Keratinocyte (primary cell): Measurements from ENCODE around the gene CD69. TPM values are rescaled to one million over a fixed set of nuclear protein-coding genes. Genes with fewer than 3 reads are reported as not detected.

Experiments
- DNase-seq: peaks from one replicate; pipeline ENCODE4 v3.0.0-alpha.2; 2011; ENCODE audit warnings: low read depth, missing footprints, low spot score
- FAIRE-seq: peaks from 2 replicates; lab custom pipeline; 2011; peaks lifted over from hg19 to GRCh38; lab: Jason Lieb, UNC
- H2AFZ ChIP-seq: 2 replicates; pipeline ENCODE4 v1.6.0; 2012; ENCODE audit warnings: low read length, control low read depth, inconsistent platforms; ENCODE audit not compliant: control insufficient read depth
- H3K27ac ChIP-seq: 2 replicates; pipeline ENCODE4 v1.5.1; 2011; ENCODE audit warnings: low read length; ENCODE audit not compliant: control insufficient read depth, insufficient read depth
- H3K27me3 ChIP-seq: 3 replicates; pipeline ENCODE4 v1.6.0; 2011; ENCODE audit warnings: low read length; ENCODE audit not compliant: control insufficient read depth, insufficient read depth; ENCODE audit errors: extremely low read depth
- H3K36me3 ChIP-seq, 2 experiments: 2 replicates in 1 of 2; 3 replicates in 1 of 2; pipeline ENCODE4 v1.5.1; 2011; ENCODE audit warnings: low read length in 2 of 2, mild to moderate bottlenecking in 1 of 2; ENCODE audit not compliant: control insufficient read depth in 2 of 2, insufficient read depth in 2 of 2; ENCODE audit errors: extremely low read depth in 1 of 2
- H3K4me1 ChIP-seq: 3 replicates; pipeline ENCODE4 v1.5.1; 2011; ENCODE audit warnings: low read length; ENCODE audit not compliant: control insufficient read depth, insufficient read depth; ENCODE audit errors: extremely low read depth
- H3K4me2 ChIP-seq: 3 replicates; pipeline ENCODE4 v1.6.0; 2011; ENCODE audit warnings: low read depth, low read length; ENCODE audit not compliant: control insufficient read depth, insufficient read depth; ENCODE audit errors: extremely low read depth
- H3K4me3 ChIP-seq, 3 experiments: fragments of 200-600 bp in 1 of 3; sonication (generic) in 1 of 3; 2 replicates in 2 of 3; 3 replicates in 1 of 3; pipeline ENCODE4 v1.5.1; 2011 to 2016; ENCODE audit warnings: low read length in 3 of 3, mild to moderate bottlenecking in 3 of 3, control low read depth in 2 of 3, inconsistent platforms in 1 of 3, low read depth in 1 of 3, mixed read lengths in 1 of 3, mixed run types in 1 of 3, moderate library complexity in 1 of 3; ENCODE audit not compliant: control insufficient read depth in 2 of 3, insufficient read depth in 2 of 3; ENCODE audit errors: extremely low read depth in 1 of 3
- H3K79me2 ChIP-seq: 2 replicates; pipeline ENCODE4 v1.6.0; 2012; ENCODE audit warnings: low read length; ENCODE audit not compliant: control insufficient read depth, insufficient read depth
- H3K9ac ChIP-seq: 3 replicates; pipeline ENCODE4 v1.6.0; 2011; ENCODE audit warnings: low read length; ENCODE audit not compliant: control insufficient read depth, insufficient read depth; ENCODE audit errors: extremely low read depth
- H3K9me1 ChIP-seq: 3 replicates; pipeline ENCODE4 v1.6.0; 2011; ENCODE audit warnings: low read length; ENCODE audit not compliant: control insufficient read depth, insufficient read depth; ENCODE audit errors: extremely low read depth
- H3K9me3 ChIP-seq: 2 replicates; pipeline ENCODE4 v1.5.1; 2012; ENCODE audit warnings: low read depth, low read length; ENCODE audit not compliant: control insufficient read depth
- H4K20me1 ChIP-seq: 3 replicates; pipeline ENCODE4 v1.6.0; 2011; ENCODE audit warnings: low read length; ENCODE audit not compliant: control insufficient read depth, insufficient read depth; ENCODE audit errors: extremely low read depth
- EZH2 ChIP-seq: IDR thresholded peaks from one replicate; pipeline ENCODE4 v1.6.1; 2012; ENCODE audit warnings: inconsistent platforms, mild to moderate bottlenecking, low read length, moderate library complexity
- dilution Hi-C: fragments of 300-500 bp; cut with MboI; formaldehyde crosslinking; loops from one replicate; pipeline ENCODE4 v1.7.0; 2020; ENCODE audit warnings: low sequenced_read_pairs; ENCODE audit not compliant: extremely low pct_ligation_motif_present
- polyA plus RNA-seq, 5 experiments: library from polyadenylated mRNA; depleted of rRNA in 3 of 5; stranded (reverse) in 3 of 5; stranded (forward) in 1 of 5; unstranded in 1 of 5; fragments of >200 nt; gene quantifications; 1 replicate in 1 of 5; 2 replicates in 3 of 5; 3 replicates in 1 of 5; pipeline versions ENCODE4 v1.2.1 to v1.2.3, GENCODE V29; 2011 to 2012; ENCODE audit warnings: missing spikeins in 2 of 5, low read depth in 1 of 5, low replicate concordance in 1 of 5
- TF ChIP-seq, protein P1 (sequence below), 3 experiments: IDR thresholded peaks in 1 of 3; conservative IDR thresholded peaks in 1 of 3; optimal IDR thresholded peaks in 1 of 3; 2 replicates in 2 of 3; 3 replicates in 1 of 3; pipeline versions ENCODE3 to v1.5.1; 2011; ENCODE audit warnings: low read length in 3 of 3, mild to moderate bottlenecking in 3 of 3, moderate library complexity in 2 of 3, control low read depth in 1 of 3, inconsistent platforms in 1 of 3; ENCODE audit not compliant: insufficient read depth in 2 of 3; ENCODE audit errors: extremely low read depth in 1 of 3

CD69 gene
- polyA plus RNA-seq, 1 donor (not counting 4 experiments of a cell fraction or from before 2014, with no cell fraction given), result not detected

GRCh38 chr12:9751204-9752144 lies 9.2 kb downstream of the CD69 start:
- peak; percentile 17 for FAIRE-seq
- H3K9me3 ChIP-seq, result no peaks in the 10 kb centered on the region
- H3K4me2 ChIP-seq, result no peak overlapping the region
- no peaks in the 10 kb centered on the region for H3K9me1 ChIP-seq
- no peaks in the 10 kb centered on the region for H4K20me1 ChIP-seq
- dilution Hi-C loops, result no loop called here
- no peak overlapping the region for H3K9ac ChIP-seq
- H2AFZ ChIP-seq, result no peak overlapping the region
- TF ChIP-seq, protein P1, sequence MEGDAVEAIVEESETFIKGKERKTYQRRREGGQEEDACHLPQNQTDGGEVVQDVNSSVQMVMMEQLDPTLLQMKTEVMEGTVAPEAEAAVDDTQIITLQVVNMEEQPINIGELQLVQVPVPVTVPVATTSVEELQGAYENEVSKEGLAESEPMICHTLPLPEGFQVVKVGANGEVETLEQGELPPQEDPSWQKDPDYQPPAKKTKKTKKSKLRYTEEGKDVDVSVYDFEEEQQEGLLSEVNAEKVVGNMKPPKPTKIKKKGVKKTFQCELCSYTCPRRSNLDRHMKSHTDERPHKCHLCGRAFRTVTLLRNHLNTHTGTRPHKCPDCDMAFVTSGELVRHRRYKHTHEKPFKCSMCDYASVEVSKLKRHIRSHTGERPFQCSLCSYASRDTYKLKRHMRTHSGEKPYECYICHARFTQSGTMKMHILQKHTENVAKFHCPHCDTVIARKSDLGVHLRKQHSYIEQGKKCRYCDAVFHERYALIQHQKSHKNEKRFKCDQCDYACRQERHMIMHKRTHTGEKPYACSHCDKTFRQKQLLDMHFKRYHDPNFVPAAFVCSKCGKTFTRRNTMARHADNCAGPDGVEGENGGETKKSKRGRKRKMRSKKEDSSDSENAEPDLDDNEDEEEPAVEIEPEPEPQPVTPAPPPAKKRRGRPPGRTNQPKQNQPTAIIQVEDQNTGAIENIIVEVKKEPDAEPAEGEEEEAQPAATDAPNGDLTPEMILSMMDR (optimal IDR thresholded peaks at IDR 0.05 in 1 of 3, IDR thresholded peaks at IDR 0.05 in 1 of 3, conservative IDR thresholded peaks at IDR 0.05 in 1 of 3; ENCODE audit: extremely low read depth in 1 of 3, insufficient read depth in 2 of 3, low read length in 3 of 3), result peak in 2 of 3 experiments; percentile 22 to 31
- TF ChIP-seq EZH2, result no peak
- no peaks in the 10 kb centered on the region for H3K27me3 ChIP-seq
- no peak overlapping the region for H3K27ac ChIP-seq
- no peaks in the 10 kb centered on the region for H3K36me3 ChIP-seq
- DNase-seq, result no peak
- no peaks in the 10 kb centered on the region for H3K79me2 ChIP-seq
- no peak overlapping the region for H3K4me3 ChIP-seq
- H3K4me1 ChIP-seq, result no peaks in the 10 kb centered on the region

GRCh38 chr12:9750276-9751203 lies 10.2 kb downstream of the CD69 start:
- Histone ChIP-seq H3K4me3 (no peak overlapping the region), H3K9ac (no peak overlapping the region), H3K36me3 (no peaks in the 10 kb centered on the region), H3K27me3 (no peaks in the 10 kb centered on the region), H3K9me1 (no peaks in the 10 kb centered on the region), H3K4me2 (peak overlapping the region; percentile 72), H3K79me2 (no peaks in the 10 kb centered on the region), H3K27ac (no peak overlapping the region), H2AFZ (peak overlapping the region; percentile 10), H4K20me1 (no peaks in the 10 kb centered on the region), H3K4me1 (no peaks in the 10 kb centered on the region), H3K9me3 (no peaks in the 10 kb centered on the region)
- dilution Hi-C loops, result no loop called here
- peak; percentile 28 for DNase-seq
- FAIRE-seq, result no peak
- TF ChIP-seq, protein P1 (optimal IDR thresholded peaks at IDR 0.05 in 1 of 3, IDR thresholded peaks at IDR 0.05 in 1 of 3, conservative IDR thresholded peaks at IDR 0.05 in 1 of 3; ENCODE audit: extremely low read depth in 1 of 3, insufficient read depth in 2 of 3, low read length in 3 of 3), result peak; percentile 67 to 73 (median 71)
- no peak for TF ChIP-seq EZH2
